ENCODE data around the gene PIK3AP1.

GRCh38 chr10:96758423-96758822 is 38.1 kb upstream of the PIK3AP1 start:
- TF ChIP-seq, protein P1, sequence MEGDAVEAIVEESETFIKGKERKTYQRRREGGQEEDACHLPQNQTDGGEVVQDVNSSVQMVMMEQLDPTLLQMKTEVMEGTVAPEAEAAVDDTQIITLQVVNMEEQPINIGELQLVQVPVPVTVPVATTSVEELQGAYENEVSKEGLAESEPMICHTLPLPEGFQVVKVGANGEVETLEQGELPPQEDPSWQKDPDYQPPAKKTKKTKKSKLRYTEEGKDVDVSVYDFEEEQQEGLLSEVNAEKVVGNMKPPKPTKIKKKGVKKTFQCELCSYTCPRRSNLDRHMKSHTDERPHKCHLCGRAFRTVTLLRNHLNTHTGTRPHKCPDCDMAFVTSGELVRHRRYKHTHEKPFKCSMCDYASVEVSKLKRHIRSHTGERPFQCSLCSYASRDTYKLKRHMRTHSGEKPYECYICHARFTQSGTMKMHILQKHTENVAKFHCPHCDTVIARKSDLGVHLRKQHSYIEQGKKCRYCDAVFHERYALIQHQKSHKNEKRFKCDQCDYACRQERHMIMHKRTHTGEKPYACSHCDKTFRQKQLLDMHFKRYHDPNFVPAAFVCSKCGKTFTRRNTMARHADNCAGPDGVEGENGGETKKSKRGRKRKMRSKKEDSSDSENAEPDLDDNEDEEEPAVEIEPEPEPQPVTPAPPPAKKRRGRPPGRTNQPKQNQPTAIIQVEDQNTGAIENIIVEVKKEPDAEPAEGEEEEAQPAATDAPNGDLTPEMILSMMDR (IDR thresholded peaks at IDR 0.05 in 8 of 11, conservative IDR thresholded peaks at IDR 0.05 in 3 of 11), result no peak
- no peak for TF ChIP-seq POLR2A (IDR thresholded peaks at IDR 0.05)
